ENCODE results near the gene AKT2.

AKT2 gene

GRCh38 chr19:40298026-40298425, 12.9 kb upstream of the AKT2 start:
- no peak for DNase-seq

DNA sequence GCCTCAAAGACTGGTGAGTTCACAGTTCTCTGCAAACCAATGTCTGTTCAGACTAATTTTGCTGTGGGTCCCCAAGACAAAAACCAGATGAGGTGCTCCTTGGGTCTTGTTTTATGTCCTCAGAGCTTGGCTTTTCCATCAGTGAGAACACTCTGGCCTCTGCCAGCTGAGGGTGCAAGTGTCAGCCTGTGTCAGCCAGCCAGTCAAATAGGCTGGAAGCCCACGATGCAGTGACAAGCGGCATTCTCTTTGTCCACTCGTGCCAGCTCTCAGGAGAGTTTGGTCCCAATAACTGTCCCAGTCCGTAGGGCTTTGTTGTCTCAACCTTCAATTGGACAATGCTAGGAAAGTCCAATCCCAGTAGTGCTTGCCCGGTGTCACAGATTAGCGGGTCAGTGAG, 9.4 kb upstream of the AKT2 start:
- no peak for DNase-seq

DNA sequence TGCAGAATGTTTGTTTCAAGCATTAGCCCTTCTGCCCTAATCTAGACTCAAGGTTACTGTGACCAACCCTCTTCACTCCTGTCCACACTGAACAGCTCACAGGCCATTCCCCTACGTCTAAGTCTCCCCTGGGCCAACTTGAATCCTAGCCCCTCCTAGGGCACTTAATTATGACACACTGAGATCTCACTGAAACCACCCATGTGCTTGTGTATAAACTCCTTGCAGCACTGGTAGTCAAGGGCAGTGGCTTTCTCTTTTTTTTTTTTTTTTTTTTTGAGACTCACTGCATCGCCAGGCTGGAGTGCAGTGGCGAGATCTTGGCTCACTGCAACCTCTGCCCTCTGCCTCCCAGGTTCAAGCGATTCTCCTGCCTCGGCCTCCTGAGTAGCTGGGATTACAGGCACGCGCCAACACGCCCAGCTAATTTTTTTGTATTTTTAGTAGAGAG, 1.9 kb upstream of the AKT2 start:
- DNase-seq: no peak

DNA sequence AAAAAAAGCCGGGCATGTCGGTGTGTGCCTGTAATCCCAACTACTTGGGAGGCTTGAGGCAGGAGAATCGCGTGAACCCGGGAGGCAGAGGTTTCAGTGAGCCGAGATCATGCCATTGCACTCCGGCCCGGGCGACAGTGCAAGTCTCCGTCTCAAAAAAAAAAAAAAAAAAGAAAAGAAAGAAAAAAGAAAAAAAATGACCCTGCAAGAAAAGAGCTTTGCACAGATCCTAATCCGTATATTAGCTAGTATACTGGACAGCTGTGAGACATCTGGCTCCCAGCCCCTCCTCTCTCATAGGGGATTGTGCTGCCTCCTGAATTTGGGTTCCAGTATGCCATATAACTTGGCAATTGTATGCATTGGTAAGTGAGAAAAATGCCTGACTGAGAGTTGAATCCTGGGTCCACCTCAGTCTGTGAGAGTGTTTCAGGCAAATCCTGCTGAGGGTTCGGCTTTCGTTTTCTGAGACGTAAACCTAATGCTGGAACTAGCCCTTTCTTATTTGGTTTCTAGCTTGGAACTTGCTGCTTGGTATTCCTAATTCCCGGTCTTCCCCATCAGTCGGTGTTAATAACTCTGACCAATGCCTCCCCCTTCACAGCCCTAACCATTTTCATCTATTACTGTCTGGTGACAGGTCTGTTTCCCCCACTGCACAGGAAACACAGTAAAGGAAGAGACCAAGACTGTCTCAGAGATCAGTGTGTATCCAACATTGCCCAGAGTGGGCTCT, 1.3 kb upstream of the AKT2 start:
- DNase-seq: no peak

DNA sequence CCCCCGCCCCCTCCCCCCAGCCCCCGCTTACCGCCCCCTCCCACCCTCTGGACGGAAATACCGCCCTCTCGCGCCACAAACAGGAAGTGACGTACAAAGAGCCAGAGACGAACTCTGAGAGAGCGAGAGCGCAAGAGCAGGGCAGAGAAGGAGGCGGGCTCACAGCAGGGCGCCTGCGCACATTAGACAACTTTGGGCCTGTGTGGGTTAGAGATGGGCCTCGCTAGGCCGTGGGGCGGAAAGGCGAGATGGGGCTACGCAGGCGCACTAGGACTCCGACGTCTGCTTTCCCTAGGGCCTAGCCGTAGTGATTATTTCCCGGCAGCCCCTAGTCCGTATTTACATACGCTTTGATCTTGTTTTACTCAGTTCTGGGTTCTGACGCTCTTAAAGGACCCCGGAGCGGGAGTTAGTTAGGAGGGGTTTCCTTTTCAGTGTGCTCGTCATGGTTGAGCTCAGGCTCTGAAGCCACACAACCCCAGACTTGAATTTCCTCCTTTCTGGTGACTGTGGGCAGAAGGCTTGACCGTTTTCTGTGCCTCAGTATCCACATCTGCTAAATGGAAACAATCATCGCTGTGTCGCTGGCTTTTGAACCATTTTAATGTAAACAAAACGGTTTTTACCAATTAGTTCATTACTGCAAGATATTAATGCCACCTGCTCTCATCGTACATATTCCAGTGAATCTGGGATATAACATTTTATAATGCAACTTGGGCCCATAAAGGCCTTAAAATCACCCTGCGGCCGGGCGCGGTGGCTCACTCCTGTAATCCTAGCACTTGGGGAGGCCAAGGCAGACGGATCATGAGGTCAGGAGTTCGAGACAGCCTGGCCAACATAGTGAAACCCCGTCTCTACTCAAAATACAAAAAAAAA, 449 bp upstream of the AKT2 start:
- DNase-seq: peak; percentile 96 to 98

- no peak for DNase-seq
Observed at GRCh38 chr19:40284251-40284500, 969 bp downstream of the AKT2 start.

DNA sequence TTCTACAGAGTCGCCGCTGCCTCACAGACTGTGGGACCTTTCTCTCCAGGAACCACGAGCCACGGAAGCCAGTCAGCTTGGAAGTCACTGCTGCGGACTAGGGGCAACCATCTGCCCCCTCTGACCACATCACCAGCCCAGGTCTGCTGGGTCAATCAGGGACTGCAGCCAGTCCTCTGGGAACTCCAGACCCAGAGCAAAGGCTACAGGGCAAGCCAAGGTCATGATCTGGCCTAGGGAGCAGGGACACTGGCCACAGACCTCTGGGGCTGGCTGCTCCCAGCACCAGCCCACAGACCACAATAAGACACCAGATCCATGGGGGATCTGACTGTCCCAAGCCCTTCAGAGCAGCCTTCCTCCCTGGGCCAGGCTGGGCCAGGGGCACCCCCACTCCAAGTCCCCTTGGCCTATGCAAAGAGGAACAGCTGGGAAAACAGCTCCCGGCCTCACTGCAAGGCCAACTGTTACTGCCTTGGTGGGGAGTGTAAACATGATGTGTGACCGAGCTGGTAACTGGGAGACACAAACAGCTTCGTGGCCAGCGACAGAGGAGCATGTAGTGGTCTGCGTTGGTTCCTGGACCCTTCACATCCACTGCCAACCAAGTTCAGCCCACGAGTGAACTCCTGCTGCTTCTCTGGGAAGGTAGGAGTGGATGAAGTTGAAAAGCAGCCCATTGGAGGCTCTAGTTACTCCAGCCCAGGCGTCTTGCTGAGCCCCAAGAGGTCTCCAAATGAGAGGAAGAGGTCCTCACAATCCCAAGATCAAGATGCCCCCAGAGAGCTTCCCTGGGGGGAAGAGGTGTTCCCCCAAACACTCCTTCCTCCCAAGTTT, 1.5 kb downstream of the AKT2 start:
- DNase-seq: no peak

- DNase-seq: no peak
Observed at GRCh38 chr19:40282920-40283319, 2.2 kb downstream of the AKT2 start.

DNA sequence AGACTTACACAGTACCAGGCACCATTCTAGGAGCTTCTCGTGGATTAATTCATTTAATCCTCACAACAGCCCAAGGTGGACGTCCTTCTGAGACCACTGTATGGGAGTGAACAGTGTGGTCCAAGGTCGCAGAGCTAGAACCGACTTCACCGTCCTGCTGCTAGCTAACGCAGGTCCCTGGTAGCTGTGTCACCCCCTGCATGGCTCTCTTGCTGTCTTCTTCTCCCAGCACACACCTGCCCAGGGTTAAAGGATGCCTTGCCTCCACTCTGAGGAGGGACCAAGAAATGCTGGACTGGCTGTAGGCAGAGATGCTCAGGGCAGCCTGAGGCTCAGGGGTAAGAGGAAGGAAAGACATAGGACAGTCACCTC, 3.0 kb downstream of the AKT2 start:
- DNase-seq: no peak

DNA sequence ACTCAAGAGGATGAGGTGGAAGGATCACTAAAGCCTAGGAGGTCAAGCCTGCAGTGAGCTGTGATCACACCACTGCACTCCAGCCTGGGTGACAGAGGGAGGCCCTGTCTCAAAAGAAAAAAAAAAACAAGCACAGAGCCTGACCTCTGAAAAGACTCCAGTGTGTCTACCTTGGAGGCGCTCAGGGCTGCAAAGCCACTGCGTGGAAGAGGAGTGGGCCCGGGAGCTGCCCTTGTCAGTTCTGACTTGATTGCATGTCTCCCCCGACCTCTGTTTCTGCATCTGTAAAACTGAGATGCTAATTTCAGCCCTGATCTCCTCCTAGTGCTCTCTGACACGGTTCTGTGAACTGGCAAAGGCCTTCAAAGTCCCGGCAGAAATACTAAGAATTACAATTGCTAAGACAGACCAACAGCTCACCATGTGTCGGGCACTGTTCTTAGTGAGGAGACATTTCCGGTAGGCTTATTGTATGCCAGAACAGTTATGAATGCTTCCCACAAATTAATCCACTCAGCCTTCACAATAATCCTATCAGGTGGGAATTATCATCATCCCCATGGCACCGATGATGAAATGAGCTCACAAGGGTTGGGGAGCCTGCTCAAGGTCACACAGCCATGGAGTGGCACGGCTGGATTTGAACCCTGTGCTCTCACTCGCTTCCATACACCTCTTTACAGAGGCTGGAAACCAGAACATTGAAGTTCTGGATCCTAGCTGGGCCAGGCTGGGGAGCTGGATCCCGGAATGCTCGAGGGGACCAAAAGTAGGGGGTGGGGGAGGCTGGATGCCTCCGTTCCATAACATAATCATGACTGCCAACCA, 3.5 kb downstream of the AKT2 start:
- no peak for DNase-seq

DNA sequence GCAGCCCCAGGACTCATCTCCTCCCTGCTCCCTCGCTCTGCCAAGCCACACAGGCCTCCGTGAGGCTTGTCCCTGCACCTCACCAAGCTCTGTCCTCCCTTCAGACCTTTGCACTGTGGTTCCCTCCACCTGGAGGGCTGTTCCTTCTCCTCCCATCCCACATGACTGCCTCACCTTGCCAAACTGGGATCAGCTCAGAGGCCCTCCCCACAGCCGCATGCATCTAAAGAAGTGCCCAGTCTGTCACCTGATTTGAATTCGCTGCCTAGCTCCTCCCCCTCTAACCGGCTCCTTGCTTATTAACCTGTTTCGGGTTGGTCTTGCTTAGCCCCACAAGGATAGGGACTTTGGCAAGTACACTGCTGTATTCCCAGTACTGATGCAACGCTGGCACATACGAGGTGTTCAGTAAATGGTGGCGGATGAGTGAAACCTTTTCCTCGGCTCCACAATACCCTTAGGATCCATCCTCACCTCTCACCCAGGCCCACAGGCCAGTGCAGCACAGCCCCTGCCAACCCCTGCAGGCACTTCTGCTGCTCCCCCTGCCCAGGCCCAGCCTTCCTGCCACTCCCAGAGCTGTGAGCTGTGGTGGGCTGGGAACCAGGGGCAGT, 4.4 kb downstream of the AKT2 start:
- DNase-seq: no peak

DNA sequence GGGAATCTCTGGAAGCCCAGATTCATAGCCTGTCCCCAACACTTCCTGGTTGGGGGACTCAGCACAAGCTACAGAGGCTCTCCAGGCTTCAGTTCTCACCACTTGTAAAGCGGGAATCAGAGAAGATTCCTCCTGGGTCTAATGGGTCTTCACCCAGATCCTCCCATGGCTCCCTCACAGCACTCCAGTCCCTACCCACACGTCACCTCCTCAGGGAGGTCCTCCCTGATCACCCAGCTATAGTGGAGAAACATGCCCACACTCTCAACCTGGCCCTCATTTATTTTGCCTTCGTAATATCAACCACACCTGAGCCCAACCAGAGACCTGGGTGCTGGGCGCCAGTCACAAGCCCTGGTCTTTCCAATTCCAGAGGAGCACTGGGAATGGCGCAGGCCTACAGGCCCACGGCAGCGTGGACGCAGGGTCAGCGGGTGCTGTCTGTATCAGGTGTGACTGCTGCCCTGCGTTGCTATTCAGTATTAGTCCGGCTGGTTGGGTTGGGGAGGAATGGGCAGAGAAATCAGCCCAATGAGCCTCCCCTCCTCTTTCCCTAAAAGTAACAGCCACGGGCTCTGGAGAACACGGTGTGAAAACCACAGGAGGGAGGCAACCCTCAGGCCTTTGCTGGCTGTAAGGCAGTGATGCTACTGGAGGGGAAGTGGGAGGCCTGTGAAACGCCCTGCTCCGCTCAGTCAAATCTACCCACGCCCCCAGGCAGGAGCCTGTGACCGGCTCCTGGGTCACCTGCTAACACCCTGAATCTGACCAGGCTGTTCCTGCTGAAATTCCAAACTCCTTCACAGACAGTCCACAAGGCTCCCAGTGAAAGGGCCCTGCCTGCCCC, 5.2 kb downstream of the AKT2 start:
- DNase-seq: no peak

GRCh38 chr19:40279120-40279551, 6.0 kb downstream of the AKT2 start:
- DNase-seq: no peak

GRCh38 chr19:40278361-40279035, 6.6 kb downstream of the AKT2 start:
- DNase-seq: no peak

GRCh38 chr19:40277356-40278059, 7.6 kb downstream of the AKT2 start:
- DNase-seq: no peak

- DNase-seq: peak; percentile 24 to 41
Observed at GRCh38 chr19:40274585-40275544, 10.3 kb downstream of the AKT2 start.

GRCh38 chr19:40273469-40274360, 11.4 kb downstream of the AKT2 start:
- no peak for DNase-seq

DNA sequence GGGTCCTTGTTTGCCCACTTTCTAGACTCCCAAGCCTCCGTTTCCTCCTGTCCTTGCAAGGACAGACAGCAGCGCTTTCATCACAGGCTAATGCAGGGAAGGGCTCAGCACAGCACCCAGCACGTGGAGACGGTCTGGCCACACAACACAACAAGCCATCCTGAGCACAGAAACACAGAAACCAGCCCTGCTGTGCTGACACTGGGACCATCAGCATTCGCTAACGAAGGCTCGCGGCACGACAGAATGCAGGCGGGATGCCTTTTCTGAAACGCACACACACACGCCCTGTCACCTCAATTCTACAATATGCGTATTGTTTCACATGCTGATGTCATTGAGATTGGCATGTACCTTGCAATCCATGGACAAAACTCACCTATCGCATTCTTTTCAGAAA, 12.9 kb downstream of the AKT2 start:
- DNase-seq: no peak

Data from activated CD4-positive, alpha-beta T cell treated with anti-CD3 and anti-CD28 coated beads, Interleukin-2, amount 50 U/mL, for 48 hours (primary cell).